ENCODE data around the gene AMFR. TPM values are rescaled to one million over a fixed set of nuclear protein-coding genes. Genes with fewer than 3 reads are reported as not detected.

Gene AMFR
- total and polyA plus RNA-seq, 2 of the 13 experiments (the other 11 are each of a cell fraction or from before 2014, with no cell fraction given) = 52.9 to 108 TPM

- TF ChIP-seq DPF2 (CRISPR knock-in tag; IDR thresholded peaks at IDR 0.05; ENCODE audit: borderline replicate concordance, low read depth) = no peak
- TF ChIP-seq NPAS2 (CRISPR knock-in tag; IDR thresholded peaks at IDR 0.05; ENCODE audit: borderline replicate concordance) = no peak
- TF ChIP-seq TFAP4 (IDR thresholded peaks at IDR 0.05; ENCODE audit: borderline replicate concordance, low read depth) = peak; percentile 68; the same call in 1 of the 2 replicates
- TF ChIP-seq MLXIP (CRISPR knock-in tag; IDR thresholded peaks at IDR 0.05; ENCODE audit: borderline replicate concordance) = no peak
- TF ChIP-seq KAT8 (CRISPR knock-in tag; IDR thresholded peaks at IDR 0.05) = peak; percentile 84
- no peak; the same call in 1 of the 2 replicates for TF ChIP-seq ZBTB21 (CRISPR knock-in tag; IDR thresholded peaks at IDR 0.05)
- peak; percentile 98 for TF ChIP-seq XRCC5 (optimal IDR thresholded peaks at IDR 0.05; ENCODE audit: low read length)
- TF ChIP-seq ZNF83 (CRISPR knock-in tag; IDR thresholded peaks at IDR 0.05; ENCODE audit: borderline replicate concordance) = no peak
- no peak for TF ChIP-seq SP1 (IDR thresholded peaks at IDR 0.05)
- peak; percentile 58; the same call in 1 of the 2 replicates for TF ChIP-seq SP1 (CRISPR knock-in tag; IDR thresholded peaks at IDR 0.05)
- TF ChIP-seq DR1 (CRISPR knock-in tag; IDR thresholded peaks at IDR 0.05) = peak; percentile 66
- no peak for TF ChIP-seq TP53 (CRISPR knock-in tag; conservative IDR thresholded peaks at IDR 0.05)
- TF ChIP-seq GTF3A (CRISPR knock-in tag; conservative IDR thresholded peaks at IDR 0.05) = peak; percentile 86; the same call in 1 of the 2 replicates
- TF ChIP-seq MED1 (CRISPR knock-in tag; IDR thresholded peaks at IDR 0.05) = peak; percentile 80
- peak; percentile 92 for TF ChIP-seq ZNF891 (CRISPR knock-in tag; IDR thresholded peaks at IDR 0.05)
- 0 out of 2 replicates have a peak, but pooled peaks have one; percentile 30 for TF ChIP-seq HOMEZ (CRISPR knock-in tag; IDR thresholded peaks at IDR 0.05; ENCODE audit: low read depth)
- TF ChIP-seq THYN1 (CRISPR knock-in tag; IDR thresholded peaks at IDR 0.05; ENCODE audit: borderline replicate concordance, low read depth) = no peak
- peak; percentile 85 for TF ChIP-seq ZNF605 (CRISPR knock-in tag; IDR thresholded peaks at IDR 0.05)
- no peak for TF ChIP-seq MAFK (conservative IDR thresholded peaks at IDR 0.05 in 1 of 2, IDR thresholded peaks at IDR 0.05 in 1 of 2; ENCODE audit: low read length in 2 of 2)
- TF ChIP-seq HES4 (CRISPR knock-in tag; IDR thresholded peaks at IDR 0.05; ENCODE audit: borderline replicate concordance) = no peak
- TF ChIP-seq CSRNP1 (CRISPR knock-in tag; IDR thresholded peaks at IDR 0.05) = peak; percentile 32; the same call in 1 of the 2 replicates
Observed at GRCh38 chr16:56356276-56357240, 68.8 kb downstream of the AMFR start (continued).
